ENCODE results near the gene SLC12A9. TPM values are rescaled to one million over a fixed set of nuclear protein-coding genes. Genes with fewer than 3 reads are reported as not detected.

The SLC12A9 gene
- total RNA-seq, 4 donors from 2014 or later = 22.5 to 33.8 (median 26.4) TPM

DNA sequence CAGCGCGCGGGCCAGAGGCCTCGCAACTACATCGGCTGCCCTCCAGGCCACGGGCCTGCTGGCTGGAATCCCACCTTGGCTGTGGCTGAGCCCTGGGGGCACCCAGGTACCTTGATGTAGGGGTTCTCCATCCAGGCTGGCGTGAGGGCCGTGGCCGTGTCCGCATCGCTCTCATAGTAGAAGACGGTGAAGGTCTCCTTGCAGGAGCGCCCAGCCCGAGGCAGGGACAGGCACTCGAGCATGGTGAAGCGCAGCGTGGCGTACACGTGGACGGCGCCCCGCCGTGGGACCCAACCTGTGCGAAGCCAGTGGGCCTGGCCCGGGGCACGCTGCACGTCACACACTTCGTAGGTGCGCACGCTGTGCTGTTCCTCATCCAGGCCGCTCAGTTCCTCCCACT lies 29.0 kb upstream of the SLC12A9 start:
- 89% methylated on average over 29 of the region's 31 CpGs for WGBS

GRCh38 chr7:100824499-100825214 lies 27.9 kb upstream of the SLC12A9 start:
- Histone ChIP-seq H3K9me3 (no peaks in the 10 kb centered on the region), H3K27ac (peak overlapping the region; percentile 87), H3K27me3 (peaks cover 5% of the 10 kb centered on the region), H3K4me1 (peaks cover 39% of the 10 kb centered on the region), H3K36me3 (peaks cover 45% of the 10 kb centered on the region), H3K4me3 (peak overlapping the region; percentile 85)
- WGBS = 27% methylated on average over 18 of the region's 18 CpGs
- no peak for TF ChIP-seq POLR2A (IDR thresholded peaks at IDR 0.05)
- no peak for TF ChIP-seq POLR2AphosphoS5 (IDR thresholded peaks at IDR 0.05)
- TF ChIP-seq EP300 (IDR thresholded peaks at IDR 0.05) = no peak
- TF ChIP-seq CTCF (IDR thresholded peaks at IDR 0.05) = no peak
- no peak for DNase-seq (ENCODE audit: low spot score in 2 of 2)

More for the DNA sequence above, 29.0 kb upstream of the SLC12A9 start:
- Histone ChIP-seq H3K9me3 (no peaks in the 10 kb centered on the region), H3K36me3 (peaks cover 56% of the 10 kb centered on the region), H3K27me3 (peaks cover 5% of the 10 kb centered on the region), H3K27ac (no peak overlapping the region), H3K4me3 (no peak overlapping the region), H3K4me1 (peaks cover 39% of the 10 kb centered on the region)
- DNase-seq (ENCODE audit: low spot score in 2 of 2) = no peak
- no peak for TF ChIP-seq POLR2A (IDR thresholded peaks at IDR 0.05)
- no peak for TF ChIP-seq EP300 (IDR thresholded peaks at IDR 0.05)
- TF ChIP-seq CTCF (IDR thresholded peaks at IDR 0.05) = no peak
- TF ChIP-seq POLR2AphosphoS5 (IDR thresholded peaks at IDR 0.05) = no peak

DNA sequence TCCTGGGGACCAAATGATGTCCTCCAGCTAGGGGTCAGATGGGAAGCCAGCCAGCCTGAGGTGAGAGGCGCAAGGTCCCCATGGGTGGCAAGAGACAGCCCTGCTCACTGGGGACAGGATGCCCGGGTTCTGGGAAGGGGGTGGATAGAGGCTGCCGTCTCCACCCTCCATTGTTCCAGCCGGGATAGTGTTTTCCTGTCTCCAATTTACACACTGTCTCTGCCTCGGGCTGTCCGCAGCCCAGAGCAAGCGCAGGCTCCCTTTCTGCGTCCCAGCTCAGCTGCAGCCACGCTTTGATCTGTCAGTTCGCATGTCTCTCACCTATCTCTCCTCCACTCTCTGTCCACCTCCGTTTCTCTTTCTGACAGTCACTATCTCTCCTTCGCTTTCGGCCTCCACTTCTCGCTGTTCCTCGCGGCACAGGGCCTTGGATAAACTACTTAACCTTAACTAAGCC lies 27.3 kb upstream of the SLC12A9 start:
- WGBS = 11% methylated on average over 16 of the region's 16 CpGs
- TF ChIP-seq POLR2A (IDR thresholded peaks at IDR 0.05) (no peak), EP300 (IDR thresholded peaks at IDR 0.05) (no peak), CTCF (IDR thresholded peaks at IDR 0.05) (no peak), POLR2AphosphoS5 (IDR thresholded peaks at IDR 0.05) (no peak)
- Histone ChIP-seq H3K36me3 (peaks cover 39% of the 10 kb centered on the region), H3K27me3 (peaks cover 5% of the 10 kb centered on the region), H3K4me3 (peak overlapping the region; percentile 85), H3K27ac (peak overlapping the region; percentile 87), H3K9me3 (no peaks in the 10 kb centered on the region), H3K4me1 (peaks cover 39% of the 10 kb centered on the region)
- no peak for DNase-seq (ENCODE audit: low spot score in 2 of 2)

- Histone ChIP-seq H3K9me3 (no peaks in the 10 kb centered on the region), H3K27ac (peak overlapping the region; percentile 87), H3K4me3 (peak overlapping the region; percentile 85), H3K4me1 (peaks cover 39% of the 10 kb centered on the region), H3K27me3 (peaks cover 5% of the 10 kb centered on the region), H3K36me3 (peaks cover 33% of the 10 kb centered on the region)
- DNase-seq (ENCODE audit: low spot score in 2 of 2) = no peak
- TF ChIP-seq EP300 (IDR thresholded peaks at IDR 0.05) = no peak
- TF ChIP-seq POLR2A (IDR thresholded peaks at IDR 0.05) = no peak
- TF ChIP-seq CTCF (IDR thresholded peaks at IDR 0.05) = no peak
- no peak for TF ChIP-seq POLR2AphosphoS5 (IDR thresholded peaks at IDR 0.05)
- 11% methylated on average over 17 of the region's 17 CpGs for WGBS
These were observed 26.6 kb upstream of the SLC12A9 start for GRCh38 chr7:100825751-100826513.
